Keratinocyte (primary cell): Measurements from ENCODE around the gene PTPRB.

Source experiments
- CTCF ChIP-seq, 3 experiments: IDR thresholded peaks in 1 of 3; conservative IDR thresholded peaks in 1 of 3; optimal IDR thresholded peaks in 1 of 3; 2 replicates in 2 of 3; 3 replicates in 1 of 3; pipeline versions ENCODE3 to v1.5.1; 2011; ENCODE audit warnings: low read length in 3 of 3, mild to moderate bottlenecking in 3 of 3, moderate library complexity in 2 of 3, control low read depth in 1 of 3, inconsistent platforms in 1 of 3; ENCODE audit not compliant: insufficient read depth in 2 of 3; ENCODE audit errors: extremely low read depth in 1 of 3
- EZH2 ChIP-seq: IDR thresholded peaks from one replicate; pipeline ENCODE4 v1.6.1; 2012; ENCODE audit warnings: inconsistent platforms, mild to moderate bottlenecking, low read length, moderate library complexity

- no peak for TF ChIP-seq EZH2
- no peak for TF ChIP-seq CTCF (optimal IDR thresholded peaks at IDR 0.05 in 1 of 3, IDR thresholded peaks at IDR 0.05 in 1 of 3, conservative IDR thresholded peaks at IDR 0.05 in 1 of 3; ENCODE audit: extremely low read depth in 1 of 3, insufficient read depth in 2 of 3, low read length in 3 of 3)
Measured at GRCh38 chr12:70549340-70550179, 87.7 kb downstream of the PTPRB start.
